ENCODE measurements around the gene GEMIN7.

GRCh38 chr19:45117671-45118070 is 38.6 kb downstream of the GEMIN7 start:
- TF ChIP-seq TEAD4 (IDR thresholded peaks at IDR 0.05) (no peak), RAD21 (IDR thresholded peaks at IDR 0.05; ENCODE audit: low read depth) (no peak), USF1 (IDR thresholded peaks at IDR 0.05) (no peak), EP300 (IDR thresholded peaks at IDR 0.05; ENCODE audit: borderline replicate concordance) (no peak), TCF12 (IDR thresholded peaks at IDR 0.05; ENCODE audit: low read depth) (no peak), MAX (IDR thresholded peaks at IDR 0.05) (no peak), REST (IDR thresholded peaks at IDR 0.05; ENCODE audit: low read depth) (no peak), YY1 (IDR thresholded peaks at IDR 0.05; ENCODE audit: low read depth) (no peak), NFIC (IDR thresholded peaks at IDR 0.05) (no peak), CEBPB (IDR thresholded peaks at IDR 0.05) (no peak), EGR1 (IDR thresholded peaks at IDR 0.05) (no peak)
